H1 (cell line): ENCODE results near the gene WWP2. TPM values are rescaled to one million over a fixed set of nuclear protein-coding genes. Genes with fewer than 3 reads are reported as not detected.

Experiments used
- CTCF ChIA-PET: fragments of 300-600 bp; sonication (Branson Sonifier 250); formaldehyde crosslinking; loops from one replicate; lab custom pipeline; 2021; ENCODE audit not compliant: partially characterized antibody; lab: Charles Lee
- POLR2A ChIA-PET: fragments of 300-600 bp; sonication (Branson Sonifier 250); formaldehyde crosslinking; loops from one replicate; lab custom pipeline; 2021; ENCODE audit warnings: inconsistent platforms; ENCODE audit not compliant: partially characterized antibody; lab: Charles Lee
- DNase-seq, 2 experiments: peaks; one replicate each; pipeline versions ENCODE4 v3.0.0 to v3.0.0-alpha.2; 2010 to 2022; ENCODE audit warnings: low spot score in 2 of 2, low read depth in 1 of 2, mixed read lengths in 1 of 2
- FAIRE-seq: peaks from 2 replicates; lab custom pipeline; 2011; peaks lifted over from hg19 to GRCh38; lab: Jason Lieb, UNC
- H2AFZ ChIP-seq: 2 replicates; pipeline ENCODE4 v1.8.1; 2012; ENCODE audit warnings: low read length, inconsistent platforms
- H2AK5ac ChIP-seq: 2 replicates; pipeline ENCODE4 v1.6.1; 2013; ENCODE audit warnings: low read depth, low read length
- H2BK120ac ChIP-seq: replicated peaks from 2 replicates; pipeline ENCODE3; 2013; ENCODE audit warnings: low read depth, low read length, inconsistent platforms
- H2BK12ac ChIP-seq: 2 replicates; pipeline ENCODE4 v1.6.1; 2013; ENCODE audit warnings: low read depth, low read length
- H2BK15ac ChIP-seq: 2 replicates; pipeline ENCODE4 v1.6.1; 2013; ENCODE audit warnings: low read length
- H2BK20ac ChIP-seq: 2 replicates; pipeline ENCODE4 v1.6.1; 2013; ENCODE audit warnings: low read length
- H2BK5ac ChIP-seq: 2 replicates; pipeline ENCODE4 v1.6.1; 2013; ENCODE audit warnings: low read depth, low read length
- H3K14ac ChIP-seq: 2 replicates; pipeline ENCODE4 v1.6.1; 2013; ENCODE audit warnings: inconsistent platforms; ENCODE audit not compliant: insufficient read length
- H3K18ac ChIP-seq: 2 replicates; pipeline ENCODE4 v1.6.1; 2013; ENCODE audit warnings: low read length; ENCODE audit errors: extremely low read depth
- H3K23ac ChIP-seq: 2 replicates; pipeline ENCODE4 v1.6.1; 2013; ENCODE audit warnings: inconsistent platforms; ENCODE audit not compliant: insufficient read length
- H3K23me2 ChIP-seq: 2 replicates; pipeline ENCODE4 v1.6.1; 2013; ENCODE audit warnings: low read depth, low read length
- H3K27ac ChIP-seq: 2 replicates; pipeline ENCODE4 v1.6.1; 2011; ENCODE audit warnings: low read depth, low read length, inconsistent platforms
- H3K27me3 ChIP-seq, 4 experiments: replicated peaks in 1 of 4; 1 replicate in 1 of 4; 2 replicates in 3 of 4; pipeline versions ENCODE4 v1.6.1 to v1.8.1; 2011 to 2013; ENCODE audit warnings: low read length in 3 of 4, mild to moderate bottlenecking in 3 of 4, inconsistent platforms in 2 of 4, mixed read lengths in 2 of 4, moderate library complexity in 1 of 4; ENCODE audit not compliant: control insufficient read depth in 3 of 4, insufficient read depth in 3 of 4; ENCODE audit errors: extremely low read depth in 1 of 4
- H3K36me3 ChIP-seq, 4 experiments: 2 replicates each; pipeline versions ENCODE4 v1.6.1 to v1.8.1; 2011 to 2013; ENCODE audit warnings: mild to moderate bottlenecking in 4 of 4, low read length in 3 of 4, moderate library complexity in 2 of 4, control low read depth in 1 of 4, inconsistent platforms in 1 of 4; ENCODE audit not compliant: insufficient read depth in 4 of 4, control insufficient read depth in 2 of 4
- H3K4ac ChIP-seq: replicated peaks from 2 replicates; pipeline ENCODE3; 2013; ENCODE audit warnings: low read length, low read depth, mixed read lengths, inconsistent platforms; ENCODE audit not compliant: insufficient read length
- H3K4me1 ChIP-seq, 4 experiments: replicated peaks in 1 of 4; 1 replicate in 1 of 4; 2 replicates in 3 of 4; pipeline versions ENCODE4 v1.6.1 to v1.8.1; 2011 to 2013; ENCODE audit warnings: low read length in 3 of 4, inconsistent platforms in 2 of 4, mixed read lengths in 1 of 4; ENCODE audit not compliant: insufficient read depth in 4 of 4, control insufficient read depth in 3 of 4
- H3K4me2 ChIP-seq, 2 experiments: 2 replicates each; pipeline versions ENCODE4 v1.6.1 to v1.8.1; 2011 to 2013; ENCODE audit warnings: low read depth in 2 of 2, low read length in 2 of 2, control low read depth in 1 of 2, inconsistent platforms in 1 of 2, mild to moderate bottlenecking in 1 of 2; ENCODE audit not compliant: insufficient read depth in 1 of 2
- H3K4me3 ChIP-seq, 4 experiments: fragments of 200-600, 300-600 bp in 1 of 4; sonication (generic), shearing (Covaris generic), sonication (Bioruptor Twin) in 1 of 4; 2 replicates each; pipeline versions ENCODE4 v1.5.1 to v1.8.1; 2011 to 2016; ENCODE audit warnings: low read length in 4 of 4, low read depth in 3 of 4, control low read depth in 2 of 4, inconsistent platforms in 2 of 4, mild to moderate bottlenecking in 2 of 4, mixed read lengths in 1 of 4, moderate library complexity in 1 of 4; ENCODE audit not compliant: insufficient read depth in 2 of 4; ENCODE audit errors: extremely low read depth in 1 of 4
- H3K56ac ChIP-seq: replicated peaks from 2 replicates; pipeline ENCODE3; 2013; ENCODE audit warnings: low read depth, mild to moderate bottlenecking, mixed read lengths, low read length, inconsistent platforms; ENCODE audit not compliant: insufficient read length
- H3K79me1 ChIP-seq: 2 replicates; pipeline ENCODE4 v1.6.1; 2013; ENCODE audit warnings: low read depth, low read length, control low read depth
- H3K79me2 ChIP-seq, 2 experiments: 2 replicates each; pipeline versions ENCODE4 v1.6.1 to v1.8.1; 2012 to 2013; ENCODE audit warnings: low read length in 2 of 2, mild to moderate bottlenecking in 2 of 2, inconsistent platforms in 1 of 2; ENCODE audit not compliant: insufficient read depth in 2 of 2, control insufficient read depth in 1 of 2
- H3K9ac ChIP-seq, 4 experiments: replicated peaks in 1 of 4; 1 replicate in 1 of 4; 2 replicates in 3 of 4; pipeline versions ENCODE4 v1.6.1 to v1.8.1; 2011 to 2013; ENCODE audit warnings: low read depth in 3 of 4, low read length in 3 of 4, control low read depth in 2 of 4, mild to moderate bottlenecking in 2 of 4, moderate library complexity in 2 of 4, inconsistent platforms in 1 of 4; ENCODE audit errors: extremely low read depth in 1 of 4
- H3K9me3 ChIP-seq, 2 experiments: 2 replicates each; pipeline versions ENCODE4 v1.6.1 to v1.8.1; 2012 to 2013; ENCODE audit warnings: mild to moderate bottlenecking in 2 of 2, moderate library complexity in 2 of 2, control low read depth in 1 of 2, inconsistent platforms in 1 of 2, low read depth in 1 of 2, low read length in 1 of 2, mixed read lengths in 1 of 2; ENCODE audit not compliant: insufficient read depth in 2 of 2
- H4K20me1 ChIP-seq, 2 experiments: replicated peaks in 1 of 2; 2 replicates each; pipeline versions ENCODE3 to v1.8.1; 2011 to 2013; ENCODE audit warnings: inconsistent platforms in 2 of 2, low read length in 2 of 2, mild to moderate bottlenecking in 1 of 2; ENCODE audit not compliant: insufficient read depth in 2 of 2, control insufficient read depth in 1 of 2
- H4K5ac ChIP-seq: 2 replicates; pipeline ENCODE4 v1.6.1; 2013; ENCODE audit warnings: low read length, low read depth, mixed read lengths, inconsistent platforms; ENCODE audit not compliant: insufficient read length
- H4K8ac ChIP-seq: 2 replicates; pipeline ENCODE4 v1.8.0; 2013; ENCODE audit warnings: mild to moderate bottlenecking, moderate library complexity, low read length, inconsistent platforms; ENCODE audit not compliant: insufficient read depth; ENCODE audit errors: extremely low read depth
- H4K91ac ChIP-seq: replicated peaks from 2 replicates; pipeline ENCODE3; 2013; ENCODE audit warnings: low read length, mixed read lengths, inconsistent platforms; ENCODE audit not compliant: insufficient read length
- GABPA ChIP-seq: IDR thresholded peaks from 2 replicates; pipeline ENCODE4 v1.6.1; 2011; ENCODE audit warnings: mild to moderate bottlenecking, low read length, moderate library complexity, borderline replicate concordance; ENCODE audit not compliant: insufficient read depth
- KDM5A ChIP-seq: fragments of 200-600 bp; IDR thresholded peaks from 2 replicates; pipeline ENCODE4 v1.7.1; 2012; ENCODE audit warnings: mild to moderate bottlenecking, low read length, inconsistent platforms, mixed read lengths
- POLR2AphosphoS5 ChIP-seq: IDR thresholded peaks from 2 replicates; pipeline ENCODE4 v1.6.1; 2011; ENCODE audit warnings: low read depth, low read length
- RFX5 ChIP-seq: IDR thresholded peaks from 2 replicates; pipeline ENCODE4 v1.6.1; 2011; ENCODE audit warnings: low read depth, low read length, improper control_type of control experiment, borderline replicate concordance
- WGBS, 2 experiments: shearing (Covaris generic) in 1 of 2; methylation state at CpG; one replicate each; pipeline versions ENCODE4 v1.1.6 to v1.1.7; 2013 to 2015; ENCODE audit warnings: low lambda C conversion rate in 2 of 2, mixed read lengths in 2 of 2, inconsistent platforms in 1 of 2, low coverage in 1 of 2, missing lambda C conversion rate in 1 of 2; ENCODE audit not compliant: insufficient replicate concordance in 2 of 2, insufficient coverage in 1 of 2, insufficient read length in 1 of 2; ENCODE audit errors: extremely low coverage in 1 of 2, missing lambda C conversion rate in 1 of 2; 5-methylcytosine and 5-hydroxymethylcytosine counted together
- polyA plus RNA-seq, 7 experiments: library from polyadenylated mRNA; depleted of rRNA in 3 of 7; stranded (reverse) in 5 of 7; unstranded in 2 of 7; fragments of >200 nt in 5 of 7; fragments of 200-250 nt in 2 of 7; gene quantifications; 1 replicate in 5 of 7; 2 replicates in 1 of 7; 4 replicates in 1 of 7; pipeline versions ENCODE4 v1.2.1 to v1.2.3, GENCODE V29; 2011 to 2013; ENCODE audit warnings: missing spikeins in 2 of 7, mixed read lengths in 2 of 7
- total RNA-seq: library from RNA; stranded (reverse); fragmentation: NEBNext Ultra II Directional; extraction: Animal tissue kit (Norgen Biotek cat#: 25700); gene quantifications from 2 replicates; pipeline ENCODE4 v1.2.1, GENCODE V29; 2021
- TF ChIP-seq, protein P1 (sequence below), 3 experiments: IDR thresholded peaks; 1 replicate in 2 of 3; 2 replicates in 1 of 3; pipeline versions ENCODE4 v1.5.1 to v1.6.1; 2011; ENCODE audit warnings: low read length in 3 of 3, mild to moderate bottlenecking in 3 of 3, inconsistent platforms in 2 of 3, low read depth in 1 of 3, moderate library complexity in 1 of 3; ENCODE audit not compliant: insufficient read depth in 1 of 3; ENCODE audit errors: control extremely low read depth in 1 of 3

The WWP2 gene
- total and polyA plus RNA-seq, 2 of the 8 experiments (the other 6 are each of a cell fraction or from before 2014, with no cell fraction given), result 14.1 to 42.2 TPM

GRCh38 chr16:69938981-69939820 lies 177.1 kb downstream of the WWP2 start:
- H2BK20ac ChIP-seq, result no peak overlapping the region
- TF ChIP-seq RFX5 (no peak), POLR2AphosphoS5 (no peak), GABPA (no peak), KDM5A (no peak)
- TF ChIP-seq, protein P1, sequence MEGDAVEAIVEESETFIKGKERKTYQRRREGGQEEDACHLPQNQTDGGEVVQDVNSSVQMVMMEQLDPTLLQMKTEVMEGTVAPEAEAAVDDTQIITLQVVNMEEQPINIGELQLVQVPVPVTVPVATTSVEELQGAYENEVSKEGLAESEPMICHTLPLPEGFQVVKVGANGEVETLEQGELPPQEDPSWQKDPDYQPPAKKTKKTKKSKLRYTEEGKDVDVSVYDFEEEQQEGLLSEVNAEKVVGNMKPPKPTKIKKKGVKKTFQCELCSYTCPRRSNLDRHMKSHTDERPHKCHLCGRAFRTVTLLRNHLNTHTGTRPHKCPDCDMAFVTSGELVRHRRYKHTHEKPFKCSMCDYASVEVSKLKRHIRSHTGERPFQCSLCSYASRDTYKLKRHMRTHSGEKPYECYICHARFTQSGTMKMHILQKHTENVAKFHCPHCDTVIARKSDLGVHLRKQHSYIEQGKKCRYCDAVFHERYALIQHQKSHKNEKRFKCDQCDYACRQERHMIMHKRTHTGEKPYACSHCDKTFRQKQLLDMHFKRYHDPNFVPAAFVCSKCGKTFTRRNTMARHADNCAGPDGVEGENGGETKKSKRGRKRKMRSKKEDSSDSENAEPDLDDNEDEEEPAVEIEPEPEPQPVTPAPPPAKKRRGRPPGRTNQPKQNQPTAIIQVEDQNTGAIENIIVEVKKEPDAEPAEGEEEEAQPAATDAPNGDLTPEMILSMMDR (IDR thresholded peaks at IDR 0.05; ENCODE audit: control extremely low read depth in 1 of 3, insufficient read depth in 1 of 3, low read depth in 1 of 3, low read length in 3 of 3), result peak in 2 of 3 experiments; percentile 5 to 10; a peak in 2 of 4 replicates
- no peak overlapping the region for H2BK5ac ChIP-seq
- no peaks in the 10 kb centered on the region; the same call in 1 of the 2 replicates for H3K23me2 ChIP-seq
- WGBS, 2 experiments, result 91% methylated on average over 25 of the region's 28 CpGs; no CpG with 5 or more reads in 1 of the 2 experiments
- peaks cover 2 to 20% (median 7%) of the 10 kb centered on the region in 4 experiments; a peak in 5 of 8 replicates for H3K36me3 ChIP-seq
- no peak overlapping the region for H2AK5ac ChIP-seq
- no peak overlapping the region for H3K9ac ChIP-seq
- no peaks in the 10 kb centered on the region for H3K79me2 ChIP-seq
- H3K27ac ChIP-seq, result peak overlapping the region; percentile 29; the same call in 1 of the 2 replicates
- H3K27me3 ChIP-seq, result no peaks in the 10 kb centered on the region
- H3K4me1 ChIP-seq, result peaks cover 0 to 6% (median 1%) of the 10 kb centered on the region in 4 experiments; a peak in 3 of 7 replicates
- no peak overlapping the region; the same call in 1 of the 2 replicates for H3K18ac ChIP-seq
- H2BK15ac ChIP-seq, result no peak overlapping the region
- H3K56ac ChIP-seq, result no peak overlapping the region
- H2BK12ac ChIP-seq, result no peak overlapping the region
- H3K23ac ChIP-seq, result no peak overlapping the region
- DNase-seq, result no peak
- no peak overlapping the region for H3K4me2 ChIP-seq
- H4K8ac ChIP-seq, result no peak overlapping the region
- H3K79me1 ChIP-seq, result no peaks in the 10 kb centered on the region; the same call in 1 of the 2 replicates
- no peak overlapping the region for H3K4ac ChIP-seq
- no peak overlapping the region for H2BK120ac ChIP-seq
- no peak overlapping the region for H3K4me3 ChIP-seq
- H2AFZ ChIP-seq, result no peak overlapping the region
- no peak overlapping the region for H4K5ac ChIP-seq
- no peak overlapping the region for H4K91ac ChIP-seq
- H3K9me3 ChIP-seq, result no peaks in the 10 kb centered on the region
- ChIA-PET POLR2A (no interaction called here), CTCF (interaction anchor here (1.0 to 5.8 kb wide), 5 partner anchors 9 to 211 kb away, joined by 3 to 44 read pairs (median 5); partner anchors contain the start of gene NOB1)
- peaks cover 0 to 1% of the 10 kb centered on the region in 2 experiments for H4K20me1 ChIP-seq
- H3K14ac ChIP-seq, result no peak overlapping the region
- FAIRE-seq, result no peak
